ENCODE results near the gene TENT4B. TPM values are rescaled to one million over a fixed set of nuclear protein-coding genes. Genes with fewer than 3 reads are reported as not detected.

TENT4B gene
- total RNA-seq, 1 experiment from 2014 or later = 18.3 TPM

GRCh38 chr16:50275428-50276325, 122.6 kb downstream of the TENT4B start:
- ChIA-PET CTCF (no interaction called here), POLR2A (ENCODE audit: low non-redundant PET) (no interaction called here)
- H3K27me3 ChIP-seq (replicated peaks; ENCODE audit: insufficient read depth, low read depth, low read length, poor library complexity) = no peaks in the 10 kb centered on the region
- no peak overlapping the region for H3K27ac ChIP-seq (ENCODE audit: low read depth, low read length, poor library complexity, severe bottlenecking)
- DNase-seq (ENCODE audit: low spot score) = no peak
- intact Hi-C loops (cut with micrococcal nuclease; ENCODE audit: unreplicated experiment) = no loop called here
- no peaks in the 10 kb centered on the region for H3K9me3 ChIP-seq (ENCODE audit: low read depth, low read length, poor library complexity, severe bottlenecking)
- no peak overlapping the region for H3K4me3 ChIP-seq (ENCODE audit: low read depth, low read length, poor library complexity, severe bottlenecking)
- no peaks in the 10 kb centered on the region for H3K36me3 ChIP-seq (ENCODE audit: insufficient read depth, low read length, poor library complexity, severe bottlenecking)
- TF ChIP-seq EZH2 (IDR thresholded peaks at IDR 0.05; ENCODE audit: borderline replicate concordance, low read depth, low read length, poor library complexity, severe bottlenecking) (no peak), CTCF (conservative IDR thresholded peaks at IDR 0.05; ENCODE audit: low read depth, low read length) (no peak)
- BruUV-seq (replicated peaks) = no TSS peak
- H3K4me1 ChIP-seq (ENCODE audit: insufficient read depth, low read length, poor library complexity, severe bottlenecking) = no peaks in the 10 kb centered on the region

GRCh38 chr16:50276326-50276640, 123.2 kb downstream of the TENT4B start:
- Histone ChIP-seq H3K4me3 (ENCODE audit: low read depth, low read length, poor library complexity, severe bottlenecking) (no peak overlapping the region), H3K36me3 (ENCODE audit: insufficient read depth, low read length, poor library complexity, severe bottlenecking) (no peaks in the 10 kb centered on the region), H3K4me1 (ENCODE audit: insufficient read depth, low read length, poor library complexity, severe bottlenecking) (no peaks in the 10 kb centered on the region), H3K27ac (ENCODE audit: low read depth, low read length, poor library complexity, severe bottlenecking) (no peak overlapping the region), H3K9me3 (ENCODE audit: low read depth, low read length, poor library complexity, severe bottlenecking) (no peaks in the 10 kb centered on the region), H3K27me3 (replicated peaks; ENCODE audit: insufficient read depth, low read depth, low read length, poor library complexity) (no peaks in the 10 kb centered on the region)
- no TSS peak for BruUV-seq (replicated peaks)
- POLR2A ChIA-PET (ENCODE audit: low non-redundant PET) = no interaction called here
- TF ChIP-seq EZH2 (IDR thresholded peaks at IDR 0.05; ENCODE audit: borderline replicate concordance, low read depth, low read length, poor library complexity, severe bottlenecking) (no peak), CTCF (conservative IDR thresholded peaks at IDR 0.05; ENCODE audit: low read depth, low read length) (no peak)
- DNase-seq (ENCODE audit: low spot score) = no peak
- intact Hi-C loops (cut with micrococcal nuclease; ENCODE audit: unreplicated experiment) = no loop called here
- CTCF ChIA-PET = no interaction called here

- H3K27ac ChIP-seq (ENCODE audit: low read depth, low read length, poor library complexity, severe bottlenecking) = no peak overlapping the region
- no TSS peak for BruUV-seq (replicated peaks)
These were observed 123.9 kb downstream of the TENT4B start for GRCh38 chr16:50276801-50277555.

More at GRCh38 chr16:50276801-50277555, 123.9 kb downstream of the TENT4B start:
- Histone ChIP-seq H3K4me1 (ENCODE audit: insufficient read depth, low read length, poor library complexity, severe bottlenecking) (no peaks in the 10 kb centered on the region), H3K36me3 (ENCODE audit: insufficient read depth, low read length, poor library complexity, severe bottlenecking) (no peaks in the 10 kb centered on the region), H3K4me3 (ENCODE audit: low read depth, low read length, poor library complexity, severe bottlenecking) (no peak overlapping the region), H3K9me3 (ENCODE audit: low read depth, low read length, poor library complexity, severe bottlenecking) (no peaks in the 10 kb centered on the region), H3K27me3 (replicated peaks; ENCODE audit: insufficient read depth, low read depth, low read length, poor library complexity) (no peaks in the 10 kb centered on the region)
- intact Hi-C loops (cut with micrococcal nuclease; ENCODE audit: unreplicated experiment) = no loop called here
- TF ChIP-seq CTCF (conservative IDR thresholded peaks at IDR 0.05; ENCODE audit: low read depth, low read length) (no peak), EZH2 (IDR thresholded peaks at IDR 0.05; ENCODE audit: borderline replicate concordance, low read depth, low read length, poor library complexity, severe bottlenecking) (no peak)
- ChIA-PET POLR2A (ENCODE audit: low non-redundant PET) (no interaction called here), CTCF (no interaction called here)
- DNase-seq (ENCODE audit: low spot score) = no peak
